ENCODE data around the gene CENPL.

CENPL gene

DNA sequence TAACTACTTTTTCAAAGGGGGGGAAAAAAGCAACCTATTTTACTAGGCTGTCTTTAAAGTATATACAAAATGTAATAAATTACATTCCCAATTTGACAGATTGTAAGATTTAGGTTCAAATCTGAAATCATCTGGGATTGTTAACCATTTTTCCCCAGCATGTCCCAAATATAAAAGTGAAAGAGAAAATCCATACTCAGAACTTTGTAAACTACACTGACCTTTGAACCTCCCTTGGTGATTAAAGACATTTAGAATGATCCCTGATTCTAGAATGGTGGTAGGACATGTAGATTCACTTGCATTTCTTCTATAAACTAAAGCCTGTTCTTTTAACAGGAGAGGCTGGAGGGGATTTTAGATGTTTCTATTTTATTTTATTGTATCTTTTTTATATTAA lies 70.9 kb downstream of the CENPL start:
- no peak for DNase-seq
